NCI-H524 treated with DMSO at 0.1 percent for 48 hours (cell line): ENCODE data around the gene FUZ.
"Not testable (repeated sequence)": the region's sequence is repeated elsewhere in the genome, so short reads cannot be mapped to it uniquely, and the experiment has no call there.

Experiments
- DNase-seq: peaks from one replicate; lab custom pipeline; 2025; lab: John Stamatoyannopoulos, UW

The FUZ gene

DNA sequence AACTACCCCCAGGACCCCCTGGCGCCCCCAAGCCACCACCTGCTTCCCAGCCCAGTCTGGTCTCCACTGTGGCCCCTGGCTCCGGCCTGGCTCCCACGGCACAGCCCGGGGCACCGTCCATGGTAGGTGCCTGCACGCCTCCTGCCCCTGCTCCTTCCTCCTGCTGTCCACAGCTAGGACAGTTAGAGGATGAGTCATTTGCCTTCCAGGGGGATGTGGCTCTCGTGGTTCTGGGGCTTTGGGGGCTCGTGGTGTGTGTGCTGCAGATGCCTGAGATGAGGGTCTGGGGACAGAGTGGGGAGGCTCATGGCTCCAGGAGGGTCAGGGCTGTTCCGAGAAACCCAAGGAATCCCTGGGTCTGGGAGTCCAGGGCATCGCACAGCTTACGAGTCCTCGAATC is 17.7 kb upstream of the FUZ start:
- no peak for DNase-seq

DNA sequence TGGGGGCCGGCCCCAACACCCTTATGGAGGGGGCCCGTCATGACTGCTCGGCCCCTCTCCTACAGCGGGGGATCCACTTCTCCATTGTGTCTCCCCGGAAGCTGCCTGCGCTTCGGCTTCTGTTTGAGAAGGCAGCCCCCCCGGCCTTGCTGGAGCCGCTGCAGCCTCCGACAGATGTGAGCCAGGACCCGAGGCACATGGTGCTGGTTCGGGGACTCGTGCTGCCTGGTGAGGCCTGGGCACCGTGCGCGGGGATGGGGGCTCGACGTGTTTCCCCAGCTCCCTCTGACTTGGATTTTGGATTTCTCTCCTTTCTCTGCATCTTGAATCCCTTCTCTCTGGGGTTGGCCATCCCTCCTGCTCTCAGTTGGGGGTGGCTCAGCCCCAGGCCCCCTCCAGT is 16.6 kb upstream of the FUZ start:
- DNase-seq, result no peak

DNA sequence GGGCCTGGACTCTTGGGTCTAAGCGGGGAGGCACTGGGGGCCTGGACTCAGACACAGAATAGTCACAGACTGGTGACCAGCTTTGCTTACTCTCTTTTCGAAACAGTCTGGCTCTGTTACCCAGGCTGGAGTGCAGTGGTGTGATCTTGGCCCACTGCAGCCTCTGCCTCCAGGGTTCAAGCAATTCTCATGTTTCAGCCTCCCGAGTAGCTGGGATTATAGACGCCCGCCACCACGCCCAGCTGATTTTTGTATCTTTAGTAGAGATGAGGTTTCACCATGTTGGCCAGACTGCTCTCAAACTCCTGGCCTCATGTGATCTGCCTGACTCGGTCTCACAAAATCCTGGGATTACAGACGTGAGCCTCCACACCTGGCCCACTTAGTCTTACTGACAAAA is 16.1 kb upstream of the FUZ start:
- no peak for DNase-seq

DNA sequence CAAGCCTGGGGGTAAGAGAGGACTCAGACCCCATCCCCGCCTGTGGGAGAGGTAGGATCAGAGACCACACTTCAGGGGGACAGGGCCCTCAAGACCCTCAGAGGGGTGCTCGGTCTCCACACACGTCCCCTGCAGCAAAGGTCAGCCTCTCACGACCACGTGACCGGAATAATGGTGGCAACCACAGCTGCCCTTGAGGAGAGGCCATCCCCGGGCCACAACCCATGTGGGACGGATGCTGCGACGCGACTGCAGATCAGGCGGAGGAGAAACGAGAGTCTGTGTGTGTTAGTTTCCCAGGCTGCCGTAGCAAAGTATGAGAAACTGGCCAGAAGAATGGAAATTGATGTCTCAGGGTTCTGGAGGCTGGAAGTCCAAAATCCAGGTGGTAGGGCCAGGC is 13.9 kb upstream of the FUZ start:
- DNase-seq, result no peak

DNA sequence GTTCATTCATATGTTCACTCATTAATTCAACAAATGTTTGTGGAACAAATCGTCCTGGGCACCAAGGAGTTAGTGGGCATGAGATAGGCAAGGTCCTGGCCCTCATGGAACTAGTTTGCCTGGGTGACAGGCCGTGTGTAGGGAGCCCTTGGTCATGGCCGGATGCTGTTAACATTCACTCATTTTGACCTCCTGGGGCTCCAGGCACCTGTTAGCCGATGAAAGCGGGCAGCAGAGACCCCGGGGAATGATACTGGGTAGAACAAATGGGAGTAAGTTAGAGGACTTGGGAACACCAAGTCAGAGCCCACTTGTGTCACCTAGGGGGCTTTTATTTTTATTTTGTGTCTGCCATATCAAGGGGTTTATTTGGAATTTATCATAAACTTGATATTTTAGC is 11.6 kb upstream of the FUZ start:
- DNase-seq, result no peak

DNA sequence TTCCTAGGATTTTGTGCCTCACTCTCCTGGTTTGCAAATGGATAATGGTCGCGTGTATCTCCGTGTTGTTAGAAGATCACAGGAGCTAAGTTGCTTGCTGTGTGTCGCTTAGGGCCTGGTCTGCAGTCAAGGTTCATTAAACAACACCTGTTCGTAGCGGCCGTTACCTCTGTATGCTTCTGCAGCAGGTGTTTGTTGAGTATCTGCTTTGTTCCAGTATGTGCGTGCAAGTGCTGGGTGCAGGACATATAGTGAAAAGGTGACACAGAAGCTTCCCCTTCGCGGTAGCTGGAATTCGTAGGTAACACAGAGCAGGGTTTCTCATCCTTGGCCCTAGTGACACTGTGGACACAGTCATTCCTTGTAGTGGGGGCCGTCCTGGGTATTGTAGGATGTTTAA is 10.4 kb upstream of the FUZ start:
- no peak for DNase-seq

DNA sequence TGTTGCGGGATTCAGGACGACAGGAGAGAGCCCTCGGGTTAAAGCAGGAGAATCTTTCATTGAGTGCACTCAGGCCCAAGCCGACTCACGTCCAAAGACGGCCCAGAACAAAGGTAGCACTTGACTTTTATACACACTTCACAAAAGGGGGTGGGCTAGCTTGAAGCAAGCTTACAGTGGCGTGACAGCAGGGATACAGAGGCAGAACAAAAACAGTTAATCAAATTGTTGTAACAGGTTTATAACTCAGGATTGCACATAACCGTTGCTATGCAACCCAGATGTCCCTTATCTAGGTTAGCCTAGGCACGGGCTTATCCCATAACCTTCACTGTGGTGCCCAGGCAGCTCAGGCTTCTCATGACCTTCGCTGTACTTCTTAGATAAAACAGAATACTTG is 7.0 kb upstream of the FUZ start:
- DNase-seq, result no peak

DNA sequence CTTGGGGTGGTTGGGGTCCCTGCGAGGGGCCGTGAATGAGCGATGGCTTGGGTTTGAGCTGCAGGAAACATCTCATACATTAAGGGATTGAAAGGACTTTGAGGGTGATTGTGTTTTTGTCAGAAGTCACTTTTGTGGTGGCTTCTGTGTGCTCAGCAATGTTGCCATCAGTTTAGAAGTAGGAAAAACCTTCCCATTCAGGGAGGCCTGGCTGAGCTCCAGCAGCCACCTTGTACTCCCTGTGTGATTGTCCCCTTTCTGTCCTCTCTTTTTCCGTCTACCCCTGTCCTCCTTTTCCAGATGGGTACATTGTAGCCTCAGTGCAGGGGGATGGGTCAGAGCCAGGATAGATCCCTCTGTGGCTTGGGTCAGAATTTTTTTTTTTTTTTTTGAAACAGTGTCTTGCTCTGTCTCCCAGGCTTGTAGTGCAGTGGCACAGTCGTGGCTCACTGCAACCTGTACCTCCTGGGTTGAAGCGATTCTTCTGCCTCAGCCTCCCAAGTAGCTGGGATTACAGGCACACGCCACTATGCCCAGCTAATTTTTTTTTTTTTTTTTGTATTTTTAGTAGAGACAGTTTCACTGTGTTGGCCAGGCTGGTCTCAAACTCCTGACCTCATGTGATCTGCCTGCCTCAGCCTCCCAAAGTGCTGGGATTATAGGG is 6.5 kb upstream of the FUZ start:
- DNase-seq, result not testable (repeated sequence)

DNA sequence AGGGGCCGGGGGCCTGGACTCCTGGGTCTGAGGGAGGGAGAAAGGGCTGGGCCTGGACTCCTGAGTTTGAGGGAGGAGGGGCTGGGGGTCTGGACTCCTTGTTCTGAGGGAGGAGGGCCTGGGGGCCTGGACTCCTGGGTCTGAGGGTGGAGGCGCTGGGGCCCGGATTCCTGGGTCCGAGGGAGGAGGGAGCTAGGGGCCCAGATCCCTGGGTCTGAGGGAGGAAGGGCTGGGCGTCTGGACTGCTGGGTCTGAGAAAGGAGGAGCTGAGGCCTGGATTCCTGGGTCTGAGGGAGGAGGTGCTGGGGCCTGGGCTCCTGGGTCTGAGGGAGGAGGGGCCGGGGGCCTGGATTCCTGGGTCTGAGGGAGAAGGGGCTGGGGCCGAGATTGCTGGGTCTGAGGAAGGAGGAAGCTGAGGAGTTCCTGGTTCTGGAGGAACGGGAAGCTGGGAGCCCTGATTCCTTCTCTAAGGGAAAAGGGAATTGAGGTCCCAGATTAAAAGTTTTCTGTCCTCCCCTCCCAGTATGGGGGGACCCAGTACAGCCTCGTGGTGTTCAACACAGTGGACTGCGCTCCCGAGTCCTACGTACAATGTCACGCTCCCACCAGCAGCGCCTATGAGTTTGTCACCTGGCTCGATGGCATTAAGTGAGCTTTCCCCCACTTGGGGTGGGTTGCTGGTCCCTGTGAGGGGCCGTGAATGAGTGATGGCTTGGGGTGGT is 5.7 kb upstream of the FUZ start:
- DNase-seq, result no peak

DNA sequence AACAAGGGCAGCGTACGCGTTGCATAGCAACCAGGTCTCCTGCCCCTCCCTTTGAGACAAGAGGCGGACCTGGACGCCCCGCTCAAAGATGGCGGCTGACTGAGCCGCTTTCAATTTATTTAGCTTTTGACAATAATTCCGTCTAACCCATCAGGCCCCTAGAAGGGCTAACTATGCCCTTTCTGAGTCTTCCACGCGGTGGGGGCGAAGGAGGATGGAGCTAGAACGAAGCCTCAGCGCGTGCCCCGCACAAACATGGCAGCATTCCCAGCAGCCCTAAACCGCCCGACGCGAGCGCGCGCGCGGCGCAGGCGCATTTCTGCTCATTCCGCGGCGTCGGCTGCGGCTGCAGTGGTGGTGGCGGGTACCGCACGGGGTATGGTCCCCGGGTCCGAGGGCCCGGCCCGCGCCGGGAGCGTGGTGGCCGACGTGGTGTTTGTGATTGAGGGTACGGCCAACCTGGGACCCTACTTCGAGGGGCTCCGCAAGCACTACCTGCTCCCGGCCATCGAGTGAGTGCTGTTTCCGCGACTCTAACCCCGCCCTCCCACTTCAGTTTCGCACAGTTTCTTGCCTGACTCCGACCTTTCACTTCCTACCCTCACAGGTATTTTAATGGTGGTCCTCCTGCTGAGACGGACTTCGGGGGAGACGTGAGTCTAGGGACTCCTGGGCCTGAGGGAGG is 5.0 kb upstream of the FUZ start, which contains the start of gene MED25:
MED25 (plus strand) TSS at position 326 of the 685 bp plus-strand sequence; CDS start at position 379, 53 bp downstream.
- DNase-seq, result peak; percentile 56

DNA sequence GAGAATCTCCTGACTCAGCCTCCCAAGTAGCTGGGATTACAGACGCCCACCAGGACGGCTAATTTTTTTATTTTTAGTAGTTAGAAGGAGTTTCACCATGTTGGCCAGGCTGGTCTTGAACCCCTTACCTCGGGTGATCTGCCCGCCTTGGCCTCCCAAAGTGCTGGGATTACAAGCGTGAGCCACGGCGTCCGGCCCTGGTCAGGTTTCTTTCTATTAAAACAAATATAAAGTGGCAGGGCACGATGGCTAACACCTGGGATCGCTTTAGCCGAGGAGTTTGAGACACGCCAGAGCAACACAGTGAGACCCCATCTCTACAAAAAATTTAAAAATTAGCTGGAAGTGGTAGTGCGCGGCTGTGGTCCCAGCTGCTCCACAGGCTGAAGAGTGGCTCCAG is 3.5 kb upstream of the FUZ start:
- no peak for DNase-seq

DNA sequence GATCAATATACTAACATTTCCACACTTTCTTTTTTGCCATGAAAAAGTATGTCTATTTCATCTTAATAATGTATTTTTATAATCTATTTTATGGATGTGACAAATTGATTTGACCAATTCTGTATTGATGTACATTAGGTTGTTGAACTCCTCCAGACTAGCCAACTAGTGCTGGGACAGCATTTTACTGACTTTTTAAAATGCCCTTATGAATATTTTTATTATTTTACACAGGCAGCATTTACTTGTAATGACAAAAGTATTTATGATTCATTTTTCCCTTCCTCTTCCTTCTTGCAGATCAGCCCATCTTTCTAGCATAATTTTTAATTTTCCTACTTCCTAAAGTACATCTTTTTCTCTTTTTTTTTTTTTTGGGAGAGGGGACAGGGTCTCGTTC is 918 bp upstream of the FUZ start:
- no peak for DNase-seq

DNA sequence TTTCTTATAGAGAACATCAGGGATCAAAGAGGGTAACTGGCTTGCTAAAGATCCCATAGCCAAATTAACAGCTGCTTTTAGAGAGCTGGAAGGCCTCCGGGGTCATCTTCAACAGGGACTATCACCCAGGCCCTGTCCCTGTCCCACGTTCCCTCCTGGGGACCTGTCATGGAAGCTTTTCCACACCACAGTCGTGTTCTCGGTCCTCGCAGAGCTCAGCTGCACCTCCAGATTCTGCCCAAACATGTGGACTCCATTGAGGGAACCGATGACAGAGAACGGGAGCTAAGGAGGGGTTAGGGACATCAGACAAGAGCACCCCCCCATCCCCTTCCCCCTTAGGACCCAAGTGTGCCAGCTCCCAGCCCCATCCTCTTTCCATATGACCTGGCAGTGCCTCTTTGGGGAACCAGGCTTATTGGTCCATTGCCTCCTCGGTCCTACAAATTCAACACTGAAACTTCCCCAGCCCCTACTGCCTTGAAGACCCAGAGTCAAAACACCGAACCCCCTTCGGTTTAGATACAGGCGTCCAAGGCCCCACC is 568 bp downstream of the FUZ start:
- no peak for DNase-seq

DNA sequence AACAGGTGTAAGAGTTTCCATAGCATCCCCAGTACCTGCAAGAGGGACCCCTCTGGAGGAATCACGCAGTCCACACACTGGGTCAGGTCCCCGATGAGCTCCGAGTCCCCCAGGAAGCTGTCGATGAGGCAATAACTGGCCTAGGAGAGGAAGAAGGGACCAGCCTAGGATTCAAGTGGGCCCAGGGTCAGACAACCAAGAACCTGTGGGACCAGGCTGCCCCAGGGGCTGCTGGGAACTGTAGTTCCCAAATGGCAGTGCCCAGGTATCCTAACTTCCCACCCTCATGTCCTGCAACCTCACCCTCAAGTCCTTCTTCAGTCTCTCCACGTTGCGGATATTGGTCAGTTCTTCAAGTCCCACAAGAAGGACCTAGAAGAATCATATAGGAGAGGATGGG is 1.8 kb downstream of the FUZ start:
- DNase-seq, result no peak

DNA sequence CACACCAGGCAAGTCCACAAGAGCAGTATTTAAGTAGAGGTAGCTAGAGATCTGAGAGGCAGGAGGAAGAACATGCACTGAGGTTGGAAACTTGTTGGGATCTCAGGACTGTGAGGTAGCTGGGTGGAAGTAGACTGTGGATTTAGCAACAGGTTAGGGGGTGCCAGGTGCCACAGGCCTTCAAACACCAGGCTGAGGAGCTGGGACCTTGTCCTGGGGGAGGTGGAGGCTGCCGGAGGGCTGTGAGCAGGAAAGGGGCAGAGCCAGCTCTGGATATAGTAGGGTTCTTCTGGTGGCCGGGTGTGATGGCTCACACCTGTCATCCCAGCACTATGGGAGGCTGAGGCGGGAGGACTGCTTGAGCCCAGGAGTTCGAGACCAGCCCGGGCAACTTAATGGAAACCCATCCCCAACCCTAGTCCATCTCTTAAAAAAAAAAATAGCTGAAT is 3.1 kb downstream of the FUZ start:
- no peak for DNase-seq

DNA sequence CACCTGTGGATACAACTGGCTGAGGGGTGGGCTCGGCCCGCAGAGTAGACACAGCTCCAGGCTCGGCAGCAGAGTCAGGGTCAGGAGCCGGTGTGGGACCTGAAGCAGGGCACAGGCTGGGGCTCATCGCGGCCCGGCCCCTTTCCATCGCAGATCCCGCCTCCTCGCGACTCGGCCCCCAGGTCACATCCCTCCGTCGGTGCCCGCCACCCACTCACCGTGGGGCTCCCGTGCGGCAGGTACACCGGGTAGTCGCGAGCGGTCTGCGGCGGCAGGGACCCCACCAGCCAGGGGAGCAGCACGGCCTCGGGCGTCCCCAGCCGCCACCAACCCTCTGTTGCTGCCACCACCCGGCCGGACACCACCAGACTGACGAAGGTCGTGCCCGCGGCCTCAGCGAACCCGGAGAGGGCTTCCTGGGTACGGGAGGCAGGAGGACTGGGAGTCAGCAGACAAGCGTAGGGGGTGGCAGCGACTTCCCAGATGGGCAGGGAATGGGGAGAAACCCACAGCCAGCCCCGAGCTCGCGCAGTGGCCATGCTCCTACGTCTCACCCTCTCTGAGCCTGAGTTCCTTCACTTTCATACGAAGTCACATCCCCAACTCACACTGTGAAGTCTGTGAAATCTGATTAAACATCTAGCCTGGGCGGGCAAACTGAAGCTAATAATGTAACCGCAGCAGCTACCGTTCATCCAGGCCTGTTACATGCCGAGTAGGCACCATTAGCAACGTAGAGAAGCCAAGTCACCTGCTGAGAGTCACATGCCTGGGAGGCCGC is 3.7 kb downstream of the FUZ start:
- DNase-seq, result no peak

DNA sequence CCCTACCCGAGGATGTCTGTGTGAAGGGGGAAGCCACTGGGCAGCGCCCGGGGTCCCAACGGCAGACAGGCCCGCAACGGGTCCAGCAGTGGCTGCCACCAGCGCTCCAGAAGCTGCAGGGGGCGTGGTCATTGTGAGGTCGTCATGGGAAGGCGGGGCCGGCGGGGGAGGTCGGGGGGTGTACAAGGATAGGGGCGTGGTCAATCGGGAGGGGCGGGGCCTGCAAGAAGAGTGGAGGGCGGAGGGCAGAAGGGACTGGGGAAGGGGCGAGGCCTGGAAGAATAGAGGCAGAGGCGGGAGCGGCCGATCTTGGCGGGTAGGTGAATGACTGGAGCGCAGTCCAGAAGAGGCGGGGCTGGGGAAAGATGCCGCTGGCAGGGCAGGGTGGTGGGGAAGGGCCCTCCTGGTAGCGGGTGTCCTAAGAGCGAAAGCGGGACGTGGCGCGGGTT is 4.4 kb downstream of the FUZ start:
- no peak for DNase-seq

DNA sequence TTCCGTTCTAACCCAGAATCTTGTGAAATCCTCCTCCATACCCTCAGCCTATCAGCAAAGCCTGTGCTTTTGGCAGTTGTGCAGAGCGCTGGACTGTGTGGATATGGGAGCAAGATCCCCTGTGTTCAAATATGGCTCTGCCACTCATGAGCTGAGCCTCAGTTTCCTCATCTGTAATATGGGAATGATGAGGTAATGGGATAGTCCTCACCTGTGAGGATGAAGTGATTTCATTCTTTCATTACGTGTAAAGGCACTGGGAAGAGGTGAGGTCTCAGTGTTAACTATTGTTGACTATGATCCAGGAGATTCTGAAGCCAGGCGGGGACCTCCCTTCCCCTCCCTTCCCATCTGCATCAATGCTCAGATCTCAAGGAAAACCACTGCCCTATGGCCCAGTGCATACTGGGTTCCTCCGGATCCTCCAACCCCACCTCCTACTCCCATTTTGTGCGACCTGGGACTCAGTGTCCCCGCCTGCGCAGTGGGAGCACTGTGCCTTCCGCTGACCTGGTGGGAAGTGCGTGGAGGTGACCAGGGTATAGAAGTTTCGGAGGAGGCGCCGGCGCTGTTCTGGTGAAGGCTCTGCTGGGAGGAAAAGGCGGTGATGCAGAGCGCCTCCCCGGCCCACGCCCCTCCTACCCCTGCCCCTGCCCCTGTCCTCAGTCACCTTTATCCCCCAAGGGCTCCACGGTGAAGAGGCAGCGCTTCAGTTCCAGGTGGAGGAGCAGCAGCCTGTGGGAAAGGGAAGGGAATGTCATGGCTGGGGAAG is 5.0 kb downstream of the FUZ start:
- no peak for DNase-seq

DNA sequence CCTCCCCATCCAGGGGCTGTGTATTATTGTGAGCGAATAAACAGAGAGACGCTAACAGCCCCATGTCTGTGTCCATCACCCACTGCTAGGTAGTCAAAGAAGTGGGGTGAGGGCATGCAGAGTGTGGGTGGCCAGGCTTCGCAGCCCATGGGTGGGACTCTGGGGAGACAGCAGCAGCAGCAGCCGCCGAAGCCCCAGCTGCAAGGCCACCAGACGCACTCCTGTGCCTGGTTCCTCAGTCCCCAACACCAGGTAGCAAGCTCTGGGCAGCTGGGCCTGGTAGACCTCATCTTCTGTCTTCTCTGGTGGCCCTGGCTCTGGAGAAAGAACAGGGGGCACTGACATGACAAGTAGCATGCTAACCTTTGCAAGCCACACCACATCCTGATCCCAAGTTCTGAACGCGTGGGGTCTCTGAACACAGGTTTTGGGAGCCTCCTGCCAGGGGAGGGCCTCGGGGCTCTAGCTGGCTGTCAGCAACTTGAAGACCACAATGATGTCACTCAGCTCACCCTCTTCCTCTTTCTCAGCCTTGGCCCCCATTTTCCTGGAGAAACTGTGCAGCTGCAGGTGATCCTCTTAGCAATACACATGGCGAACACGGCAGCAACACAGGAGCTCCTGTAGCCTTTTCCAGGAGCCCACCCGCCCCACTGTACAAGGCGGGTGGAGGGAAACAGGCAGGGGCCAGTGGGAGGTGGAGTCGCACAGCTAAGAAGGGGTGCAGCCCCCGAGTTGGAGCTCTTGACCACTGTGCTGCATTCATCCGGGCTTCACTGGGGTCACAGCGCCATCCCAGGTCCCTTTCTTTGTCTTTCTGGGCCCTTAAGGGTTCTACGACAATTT is 5.8 kb downstream of the FUZ start:
- no peak for DNase-seq

DNA sequence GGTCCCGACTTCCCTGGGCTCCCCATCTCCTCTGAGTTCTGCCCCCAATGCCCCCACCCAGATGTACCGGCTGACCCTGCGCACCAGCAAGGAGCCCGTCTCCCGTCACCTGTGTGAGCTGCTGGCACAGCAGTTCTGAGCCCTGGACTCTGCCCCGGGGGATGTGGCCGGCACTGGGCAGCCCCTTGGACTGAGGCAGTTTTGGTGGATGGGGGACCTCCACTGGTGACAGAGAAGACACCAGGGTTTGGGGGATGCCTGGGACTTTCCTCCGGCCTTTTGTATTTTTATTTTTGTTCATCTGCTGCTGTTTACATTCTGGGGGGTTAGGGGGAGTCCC is 6.5 kb downstream of the FUZ start:
- no peak for DNase-seq
